CD4-positive, alpha-beta T cell treated with Interleukin-2 at 100 ng/mL for 4 hours (primary cell): ENCODE measurements around the gene ZNF23.
"Not testable (repeated sequence)": the region's sequence is repeated elsewhere in the genome, so short reads cannot be mapped to it uniquely, and the experiment has no call there.

Experiments
- DNase-seq: peaks from one replicate; pipeline ENCODE4 v3.0.0-alpha.2; 2020; ENCODE audit warnings: low spot score

ZNF23 gene

GRCh38 chr16:71461686-71462648, at the start of gene ZNF23:
TSS of gene ZNF23 (minus strand) at chr16:71462247. CDS start at chr16:71456796, 5,451 bp downstream.
- peak; percentile 78 for DNase-seq

- no peak for DNase-seq
Observed at GRCh38 chr16:71507061-71507460, 45.0 kb upstream of the ZNF23 start.

- DNase-seq: no peak
Observed at GRCh38 chr16:71504901-71505300, 42.9 kb upstream of the ZNF23 start.

- not testable (repeated sequence) for DNase-seq
Observed at GRCh38 chr16:71504051-71504450, 42.0 kb upstream of the ZNF23 start.

- no peak for DNase-seq
Observed at GRCh38 chr16:71501547-71501946, 39.5 kb upstream of the ZNF23 start.

GRCh38 chr16:71500964-71501363, 38.9 kb upstream of the ZNF23 start:
- DNase-seq: no peak

- peak; percentile 64 for DNase-seq
Observed at GRCh38 chr16:71499775-71500364, 37.8 kb upstream of the ZNF23 start.

- DNase-seq: no peak
Observed at GRCh38 chr16:71498031-71498430, 36.0 kb upstream of the ZNF23 start.

- DNase-seq: no peak
Observed at GRCh38 chr16:71493213-71493612, 31.2 kb upstream of the ZNF23 start.

GRCh38 chr16:71492786-71493185, 30.7 kb upstream of the ZNF23 start:
- no peak for DNase-seq

GRCh38 chr16:71491054-71491453, 29.0 kb upstream of the ZNF23 start:
- DNase-seq: no peak

GRCh38 chr16:71490361-71490760, 28.3 kb upstream of the ZNF23 start:
- DNase-seq: no peak

- DNase-seq: no peak
Observed at GRCh38 chr16:71489122-71489521, 27.1 kb upstream of the ZNF23 start, which contains the start of gene ZNF19. TSS of gene ZNF19 (minus strand) at chr16:71489324. CDS start at chr16:71482114, 7,210 bp downstream.

- DNase-seq: peak; percentile 83
Observed at GRCh38 chr16:71484006-71484893, 22.2 kb upstream of the ZNF23 start.

GRCh38 chr16:71482569-71482968, 20.5 kb upstream of the ZNF23 start:
- no peak for DNase-seq

- no peak for DNase-seq
Observed at GRCh38 chr16:71480956-71481355, 18.9 kb upstream of the ZNF23 start.

- DNase-seq: no peak
Observed at GRCh38 chr16:71479420-71479819, 17.4 kb upstream of the ZNF23 start.

- no peak for DNase-seq
Observed at GRCh38 chr16:71476457-71477124, 14.5 kb upstream of the ZNF23 start.

- DNase-seq: no peak
Observed at GRCh38 chr16:71474864-71475263, 12.8 kb upstream of the ZNF23 start.

- DNase-seq: no peak
Observed at GRCh38 chr16:71473891-71474290, 11.8 kb upstream of the ZNF23 start.

GRCh38 chr16:71472931-71473330, 10.9 kb upstream of the ZNF23 start:
- DNase-seq: no peak

GRCh38 chr16:71472051-71472450, 10.0 kb upstream of the ZNF23 start:
- DNase-seq: no peak
